ENCODE measurements around the gene SLC35F4.

DNA sequence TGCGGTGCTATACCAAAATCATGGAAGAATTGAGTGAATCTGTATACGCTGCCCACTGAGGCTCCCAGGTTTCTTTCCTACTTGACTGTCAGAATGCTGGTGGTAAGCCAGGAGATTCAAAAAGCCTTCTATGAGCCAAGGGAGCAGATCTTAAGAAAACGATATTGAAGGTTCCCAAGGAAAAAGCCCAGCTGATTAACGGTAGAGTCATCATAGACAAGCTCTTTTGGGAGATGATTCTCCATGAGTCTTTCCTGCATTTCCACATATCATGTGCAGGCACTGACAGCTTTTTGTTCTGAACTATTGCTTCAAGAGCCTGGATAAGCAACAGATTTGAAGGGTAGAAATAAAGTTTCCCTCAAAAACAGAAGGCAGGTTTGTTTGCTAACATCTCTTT is 17.5 kb downstream of the SLC35F4 start:
- TF ChIP-seq POLR2A (IDR thresholded peaks at IDR 0.05; ENCODE audit: extremely low read depth, insufficient read length) (no peak), MYC (IDR thresholded peaks at IDR 0.05; ENCODE audit: low read depth, low read length) (no peak)
- TF ChIP-seq, protein P1, sequence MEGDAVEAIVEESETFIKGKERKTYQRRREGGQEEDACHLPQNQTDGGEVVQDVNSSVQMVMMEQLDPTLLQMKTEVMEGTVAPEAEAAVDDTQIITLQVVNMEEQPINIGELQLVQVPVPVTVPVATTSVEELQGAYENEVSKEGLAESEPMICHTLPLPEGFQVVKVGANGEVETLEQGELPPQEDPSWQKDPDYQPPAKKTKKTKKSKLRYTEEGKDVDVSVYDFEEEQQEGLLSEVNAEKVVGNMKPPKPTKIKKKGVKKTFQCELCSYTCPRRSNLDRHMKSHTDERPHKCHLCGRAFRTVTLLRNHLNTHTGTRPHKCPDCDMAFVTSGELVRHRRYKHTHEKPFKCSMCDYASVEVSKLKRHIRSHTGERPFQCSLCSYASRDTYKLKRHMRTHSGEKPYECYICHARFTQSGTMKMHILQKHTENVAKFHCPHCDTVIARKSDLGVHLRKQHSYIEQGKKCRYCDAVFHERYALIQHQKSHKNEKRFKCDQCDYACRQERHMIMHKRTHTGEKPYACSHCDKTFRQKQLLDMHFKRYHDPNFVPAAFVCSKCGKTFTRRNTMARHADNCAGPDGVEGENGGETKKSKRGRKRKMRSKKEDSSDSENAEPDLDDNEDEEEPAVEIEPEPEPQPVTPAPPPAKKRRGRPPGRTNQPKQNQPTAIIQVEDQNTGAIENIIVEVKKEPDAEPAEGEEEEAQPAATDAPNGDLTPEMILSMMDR (IDR thresholded peaks at IDR 0.05; ENCODE audit: low read depth, low read length) = no peak

Measured in NB4 (cell line).